ENCODE measurements around the gene ANO10.

ANO10 gene

DNA sequence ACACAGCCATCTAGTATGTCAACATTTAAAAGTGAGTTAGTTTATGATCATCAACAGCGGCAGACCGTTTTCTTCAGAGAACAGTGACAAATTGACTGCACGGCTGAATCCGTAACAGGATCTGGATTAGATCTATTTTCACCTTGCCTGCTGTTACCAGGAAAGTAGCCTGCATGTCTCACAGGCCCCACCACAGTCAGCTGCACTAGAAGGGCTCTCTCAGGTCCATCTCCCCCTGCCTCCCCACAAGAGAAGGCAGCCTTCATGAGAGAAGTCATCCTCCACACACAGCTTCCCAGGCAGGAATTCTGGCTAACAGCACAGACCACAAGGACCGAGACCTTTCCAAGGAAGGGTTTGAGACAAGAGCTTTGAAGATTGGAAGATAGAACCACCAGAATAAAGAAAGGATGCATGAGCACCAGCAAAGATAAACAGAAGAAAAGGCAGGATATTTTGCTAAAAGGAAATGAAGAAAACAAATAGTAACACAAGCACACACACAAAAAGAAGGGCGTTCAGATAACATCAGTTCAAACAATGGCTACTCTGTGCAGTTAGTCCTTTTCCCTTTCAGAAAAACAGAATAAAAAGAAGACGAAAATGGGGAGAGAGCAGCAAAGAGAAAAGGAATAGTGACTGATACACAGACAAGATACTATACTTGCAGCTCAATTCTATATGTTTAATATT, 208.0 kb downstream of the ANO10 start:
- DNase-seq: no peak

DNA sequence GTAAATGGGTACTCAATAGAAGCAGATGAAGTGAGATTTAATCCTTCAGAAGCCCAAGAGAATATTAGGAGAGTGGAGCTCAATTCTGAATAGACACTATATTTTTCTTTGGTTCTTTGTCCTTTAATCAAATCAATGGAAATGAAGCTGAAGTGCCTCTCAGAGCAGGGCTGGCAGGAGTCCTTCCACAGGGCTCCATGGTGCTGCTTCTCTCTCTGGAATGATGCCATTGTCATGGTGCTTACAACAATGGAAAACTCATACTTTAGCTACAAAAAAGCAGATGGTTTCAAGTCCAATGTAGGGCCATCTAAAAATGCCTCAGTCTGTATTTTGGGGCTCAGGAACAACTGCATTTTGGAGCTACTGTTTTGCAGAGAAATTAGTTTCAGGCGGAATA, 210.4 kb downstream of the ANO10 start:
- DNase-seq: no peak

DNA sequence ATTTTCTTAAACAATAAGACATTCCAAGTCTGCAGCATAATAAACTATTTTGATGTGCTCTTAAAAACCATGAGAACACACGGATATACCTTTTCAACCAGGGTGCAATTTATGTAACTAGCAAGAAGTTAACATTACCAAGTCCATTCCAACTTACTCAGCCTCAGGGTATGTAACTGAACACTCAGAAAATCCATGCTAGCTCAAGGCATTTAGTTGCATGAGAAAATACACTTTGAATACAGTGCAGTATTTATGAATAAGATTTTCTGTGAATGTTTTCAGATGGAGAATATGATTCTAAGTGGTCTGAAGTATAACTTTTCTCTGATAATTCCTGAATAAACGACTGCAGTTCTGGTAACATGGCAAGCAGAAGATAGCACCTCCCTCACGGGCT, 211.2 kb downstream of the ANO10 start:
- no peak for DNase-seq

- no peak for DNase-seq
Measured at GRCh38 chr3:43409506-43409905, 212.3 kb downstream of the ANO10 start.

- no peak for DNase-seq
Measured at GRCh38 chr3:43406643-43407023, 215.2 kb downstream of the ANO10 start.

- DNase-seq: no peak
Measured at GRCh38 chr3:43405888-43406642, 215.7 kb downstream of the ANO10 start.

DNA sequence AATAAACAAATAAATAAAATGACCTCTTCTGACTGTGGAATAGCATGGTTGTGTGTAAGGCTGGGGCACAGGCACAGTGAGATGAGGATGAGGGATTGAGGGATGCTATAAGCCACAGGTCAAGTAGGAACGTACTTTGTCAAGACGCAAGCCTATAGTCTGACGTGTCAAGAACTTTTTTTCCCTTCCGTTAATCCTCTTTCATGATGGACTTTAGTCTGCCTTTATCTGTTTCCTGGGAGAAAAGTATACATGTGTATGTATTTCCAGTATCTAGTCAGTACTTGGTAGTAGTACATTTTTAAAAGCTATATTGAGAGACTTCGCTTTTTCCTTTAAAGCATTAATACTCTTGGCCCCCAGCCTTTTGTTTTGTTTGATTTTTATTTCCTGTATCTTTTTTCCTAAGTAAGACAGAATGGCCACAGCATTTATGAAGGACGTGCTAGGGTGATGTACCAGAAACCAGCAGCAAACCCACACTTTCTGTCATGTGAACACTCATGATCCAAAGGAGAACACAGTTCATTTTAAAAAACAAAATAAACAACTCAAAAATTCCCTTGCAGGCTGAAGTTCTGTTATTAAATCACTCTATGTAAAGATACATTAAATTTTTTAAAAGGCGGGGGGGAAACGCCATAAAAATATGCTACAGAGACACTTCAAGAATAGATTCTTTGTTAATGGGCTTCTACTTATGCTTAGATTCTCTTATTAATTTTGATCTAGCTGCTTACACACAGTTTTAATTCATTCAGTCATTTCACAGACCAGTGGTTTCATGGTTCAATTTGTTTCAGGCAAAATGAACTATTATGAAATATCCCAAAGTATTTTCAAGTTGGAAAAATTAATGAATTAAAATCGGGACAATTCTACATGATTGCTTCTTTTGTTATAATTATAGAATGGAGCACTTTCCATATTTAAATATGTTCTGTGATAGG, 220.8 kb downstream of the ANO10 start:
- no peak for DNase-seq

- DNase-seq: no peak
Measured at GRCh38 chr3:43400167-43400566, 221.6 kb downstream of the ANO10 start.

DNA sequence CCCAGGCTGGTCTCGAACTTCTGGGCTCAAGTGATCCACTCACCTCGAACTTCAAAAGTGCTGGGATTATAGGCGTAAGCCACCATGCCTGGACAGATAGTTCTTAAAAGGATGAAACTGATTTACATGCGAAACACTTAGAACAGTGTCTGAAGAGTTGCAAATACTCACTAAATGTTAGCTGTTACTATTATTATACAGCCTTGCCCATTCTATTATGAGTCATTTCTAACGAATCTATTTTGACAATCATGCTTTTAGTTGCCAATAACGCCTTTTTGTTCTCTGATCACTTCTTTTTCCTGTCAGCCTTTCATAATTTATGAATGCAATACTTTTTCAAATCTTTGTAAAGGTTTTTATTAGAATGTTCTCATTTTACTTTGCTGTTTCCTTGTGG, 222.8 kb downstream of the ANO10 start:
- DNase-seq: no peak

DNA sequence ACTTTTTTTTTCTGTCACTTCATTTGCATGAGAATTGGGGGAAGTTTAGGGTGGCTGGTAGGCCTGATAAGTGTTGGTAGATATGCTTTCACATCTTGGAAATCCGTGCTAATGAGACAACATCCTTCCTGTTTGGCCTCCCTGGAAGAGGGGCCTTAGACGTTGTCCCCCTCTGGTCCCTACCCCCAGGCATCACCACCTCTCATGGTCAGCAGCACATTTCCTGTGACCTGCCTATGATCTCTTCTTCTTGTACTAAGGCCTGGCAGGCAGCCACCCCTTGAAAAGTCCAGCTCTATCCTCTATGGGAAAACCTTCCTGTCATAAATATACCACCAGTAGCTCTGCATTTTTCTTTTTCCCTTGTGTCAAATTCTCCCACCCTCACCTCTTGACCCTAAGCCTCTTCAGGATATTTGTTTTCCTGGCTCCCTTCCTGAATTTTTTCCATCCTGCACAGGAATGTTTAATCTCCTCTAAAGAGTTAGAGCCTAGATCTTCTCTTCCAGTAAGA, 227.7 kb downstream of the ANO10 start:
- DNase-seq: no peak

DNA sequence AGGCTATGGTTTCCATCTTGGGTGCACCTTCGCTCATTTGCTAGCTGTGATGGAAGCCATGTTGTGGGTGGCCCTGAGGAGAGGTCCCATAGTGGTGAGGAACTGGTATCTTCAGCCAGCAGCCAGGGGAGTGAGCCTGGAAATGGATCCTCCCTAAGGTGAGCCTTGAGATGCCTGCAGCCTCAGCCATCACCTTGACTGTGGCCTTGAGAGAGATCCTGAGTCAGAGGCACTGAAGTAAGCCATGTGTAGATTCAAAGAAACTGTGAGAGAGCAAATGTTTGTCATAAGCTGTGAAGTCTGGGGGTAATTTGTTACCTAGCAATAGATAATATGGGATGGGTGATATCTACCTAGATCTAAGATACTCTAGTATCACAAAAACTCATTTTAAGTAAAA, 230.2 kb downstream of the ANO10 start:
- DNase-seq: no peak

DNA sequence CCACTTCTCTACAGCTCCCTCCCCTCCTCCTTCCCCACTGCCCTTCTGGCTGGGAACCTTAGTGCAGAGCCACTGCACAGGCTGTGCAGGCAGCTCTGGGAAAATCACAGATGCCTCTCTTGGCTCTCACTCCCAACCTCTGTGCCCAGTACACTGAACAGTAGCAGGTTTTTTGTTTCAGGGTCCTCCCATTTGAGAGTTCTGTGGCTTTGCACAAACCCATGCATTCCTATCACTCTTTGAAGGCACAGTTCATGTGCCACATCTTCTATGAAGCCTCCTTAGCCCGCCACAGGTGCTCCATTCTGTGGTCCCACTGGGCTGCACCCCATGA, 231.6 kb downstream of the ANO10 start:
- DNase-seq: no peak

- no peak for DNase-seq
Measured at GRCh38 chr3:43389388-43390254, 232.2 kb downstream of the ANO10 start.

DNA sequence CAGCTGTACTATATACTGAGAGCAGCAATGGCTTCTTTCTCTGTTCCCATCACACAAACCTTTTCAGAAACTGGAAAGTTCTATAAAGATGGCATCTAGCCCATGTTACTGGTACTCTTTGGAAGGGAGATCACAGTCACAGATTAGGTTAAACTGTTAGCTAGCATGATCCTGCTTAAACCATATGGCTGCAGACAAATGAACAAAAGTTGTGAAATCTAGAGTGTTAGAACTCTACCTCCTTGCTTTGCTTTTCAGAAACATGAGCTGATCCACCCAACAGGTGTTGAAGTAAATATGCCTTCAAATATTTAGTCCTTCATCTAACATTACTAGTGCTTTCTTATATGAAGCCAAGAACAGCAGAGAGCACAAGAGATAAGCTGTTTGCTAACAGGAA, 232.9 kb downstream of the ANO10 start:
- DNase-seq: no peak

DNA sequence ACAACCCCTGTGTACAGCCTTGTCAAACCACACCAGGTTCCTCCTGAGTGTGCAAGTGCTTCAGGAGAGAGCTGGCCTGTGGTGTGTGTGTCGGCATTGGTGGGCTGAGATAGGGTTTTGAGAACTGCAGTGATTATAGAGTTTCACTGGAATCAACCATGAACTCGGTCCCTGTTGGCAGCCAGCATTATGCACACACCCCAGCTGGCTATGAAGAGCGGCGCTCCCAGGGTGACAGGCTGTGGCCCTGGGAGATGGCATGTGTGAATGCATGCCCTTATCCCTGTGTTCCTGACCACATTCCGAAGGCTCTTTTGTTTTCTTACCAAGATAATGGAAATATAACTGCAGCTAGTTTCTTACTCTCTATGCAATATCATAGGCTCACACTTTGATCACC, 233.6 kb downstream of the ANO10 start:
- no peak for DNase-seq

GRCh38 chr3:43379343-43379742, 242.5 kb downstream of the ANO10 start:
- no peak for DNase-seq

- no peak for DNase-seq
Measured at GRCh38 chr3:43378066-43378935, 243.5 kb downstream of the ANO10 start.

DNA sequence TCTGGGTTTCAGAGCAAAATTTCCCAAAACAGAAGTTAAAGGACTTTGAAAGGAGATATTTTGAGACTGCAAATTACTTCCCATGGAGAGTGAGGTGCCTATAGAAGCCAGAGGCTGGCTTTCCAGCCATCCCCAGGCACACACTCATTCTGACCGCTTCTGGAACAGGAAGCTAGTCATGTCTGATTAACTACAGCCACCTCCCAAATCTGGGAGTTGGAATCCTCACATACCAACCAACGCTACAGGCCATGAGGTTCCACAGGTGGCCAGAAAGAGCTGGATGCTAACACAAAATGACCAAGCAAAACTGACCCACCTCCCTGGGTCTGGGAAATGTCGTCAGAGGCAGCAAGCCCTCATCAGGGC, 248.3 kb downstream of the ANO10 start:
- DNase-seq: peak; percentile 58

- DNase-seq: peak; percentile 62
Measured at GRCh38 chr3:43372809-43373559, 248.8 kb downstream of the ANO10 start.

Data from right kidney (tissue), 1 donor.